Hematopoietic multipotent progenitor cell treated with erythropoietin and hydrocortisone succinate and interleukin-3 and kit ligand, for 8 days (in vitro differentiated cells): ENCODE data around the gene CBL.
"Not testable (repeated sequence)": the region's sequence is repeated elsewhere in the genome, so short reads cannot be mapped to it uniquely, and the experiment has no call there.

ENCODE experiments used
- DNase-seq: peaks from one replicate; pipeline ENCODE4 v3.0.0-alpha.2; 2015

The CBL gene

GRCh38 chr11:119185981-119186634 is 20.0 kb upstream of the CBL start:
- DNase-seq = no peak

- DNase-seq = no peak
Measured at GRCh38 chr11:119187123-119187892, 18.8 kb upstream of the CBL start.

- no peak for DNase-seq
Measured at GRCh38 chr11:119188067-119188466, 18.1 kb upstream of the CBL start.

GRCh38 chr11:119188887-119189286 is 17.3 kb upstream of the CBL start:
- no peak for DNase-seq

- DNase-seq = no peak
Measured at GRCh38 chr11:119189393-119189792, 16.7 kb upstream of the CBL start.

- no peak for DNase-seq
Measured at GRCh38 chr11:119190531-119190930, 15.6 kb upstream of the CBL start.

- not testable (repeated sequence) for DNase-seq
Measured at GRCh38 chr11:119191265-119191664, 14.9 kb upstream of the CBL start.

GRCh38 chr11:119192111-119192510 is 14.0 kb upstream of the CBL start:
- DNase-seq = no peak

- DNase-seq = no peak
Measured at GRCh38 chr11:119193001-119193400, 13.1 kb upstream of the CBL start.

- no peak for DNase-seq
Measured at GRCh38 chr11:119193626-119194025, 12.5 kb upstream of the CBL start.

GRCh38 chr11:119194811-119195440 is 11.2 kb upstream of the CBL start:
- no peak for DNase-seq

GRCh38 chr11:119195680-119196079 is 10.5 kb upstream of the CBL start:
- DNase-seq = no peak

- peak; percentile 88 for DNase-seq
Measured at GRCh38 chr11:119196833-119197483, 9.2 kb upstream of the CBL start.

- no peak for DNase-seq
Measured at GRCh38 chr11:119198925-119199324, 7.2 kb upstream of the CBL start.

- DNase-seq = not testable (repeated sequence)
Measured at GRCh38 chr11:119201236-119201635, 4.9 kb upstream of the CBL start.

GRCh38 chr11:119202554-119202953 is 3.6 kb upstream of the CBL start:
- DNase-seq = no peak

- no peak for DNase-seq
Measured at GRCh38 chr11:119204066-119204465, 2.1 kb upstream of the CBL start.

GRCh38 chr11:119205080-119205479 is 1.1 kb upstream of the CBL start:
- no peak for DNase-seq

GRCh38 chr11:119206511-119207414 is 624 bp downstream of the CBL start:
- DNase-seq = peak; percentile 56

- DNase-seq = no peak
Measured at GRCh38 chr11:119207415-119207960, 1.3 kb downstream of the CBL start.

- DNase-seq = no peak
Measured at GRCh38 chr11:119209186-119209585, 3.0 kb downstream of the CBL start.

GRCh38 chr11:119210050-119210449 is 3.9 kb downstream of the CBL start:
- no peak for DNase-seq
